Naive thymus-derived CD8-positive, alpha-beta T cell (primary cell): ENCODE data around the gene GSK3B. TPM values are rescaled to one million over a fixed set of nuclear protein-coding genes. Genes with fewer than 3 reads are reported as not detected.

Source experiments
- ATAC-seq, 2 donors: fragments of 150-1000 bp; cut with Tn5 transposase in 1 of 2; sonication (Bioruptor Pico), chemical (Tn5 transposase) in 1 of 2; 1 replicate in 1 of 2; 2 replicates in 1 of 2; pipeline ENCODE4 v1.10.0; 2021; ENCODE audit warnings: mild to moderate bottlenecking in 2 of 2, moderate library complexity in 2 of 2
- POLR2A ChIA-PET: fragments of 350-600 bp; sonication (Branson Sonifier 250); formaldehyde crosslinking; loops from one replicate; lab custom pipeline; 2021; ENCODE audit warnings: antibody characterized with exemption; lab: Charles Lee
- DNase-seq, 10 donors: peaks; one replicate each; pipeline versions ENCODE4 v3.0.0 to v3.0.0-alpha.2; 2020 to 2022
- H3K27ac Mint-ChIP-seq, 10 donors: one replicate each; pipeline ENCODE4 v1.8.0; 2020 to 2022; ENCODE audit warnings: mild to moderate bottlenecking in 10 of 10, mixed read lengths in 10 of 10, moderate library complexity in 4 of 10, inconsistent platforms in 1 of 10
- H3K27me3 Mint-ChIP-seq, 5 donors: one replicate each; pipeline ENCODE4 v1.8.0; 2021 to 2022; ENCODE audit warnings: mixed read lengths in 5 of 5
- H3K36me3 Mint-ChIP-seq, 3 donors: one replicate each; pipeline ENCODE4 v1.8.0; 2020 to 2022; ENCODE audit warnings: mixed read lengths in 3 of 3, mild to moderate bottlenecking in 2 of 3, inconsistent platforms in 1 of 3
- H3K4me1 Mint-ChIP-seq, 4 donors: one replicate each; pipeline ENCODE4 v1.8.0; 2021 to 2022; ENCODE audit warnings: mixed read lengths in 4 of 4
- H3K4me3 Mint-ChIP-seq, 10 donors: one replicate each; pipeline ENCODE4 v1.8.0; 2020 to 2022; ENCODE audit warnings: mild to moderate bottlenecking in 10 of 10, mixed read lengths in 10 of 10, moderate library complexity in 6 of 10, inconsistent platforms in 1 of 10
- H3K9me3 Mint-ChIP-seq, 9 donors: one replicate each; pipeline ENCODE4 v1.8.0; 2020 to 2022; ENCODE audit warnings: mixed read lengths in 9 of 9, mild to moderate bottlenecking in 3 of 9, inconsistent platforms in 1 of 9, moderate library complexity in 1 of 9
- polyA plus RNA-seq, 3 donors: library from polyadenylated mRNA; unstranded; fragments of 300-500 nt; fragmentation: Illumina TruSeq; gene quantifications; one replicate each; pipeline ENCODE4 v1.2.3, GENCODE V29; 2021
- total RNA-seq, 8 experiments: library from RNA in 2 of 8; stranded (reverse) in 2 of 8; gene quantifications; one replicate each; pipeline ENCODE4 v1.2.3 and lab custom pipeline; 2021 to 2026

Gene GSK3B
- total and polyA plus RNA-seq, 5 experiments from 2014 or later, result 12.7 to 38.5 (median 14.1) TPM

DNA sequence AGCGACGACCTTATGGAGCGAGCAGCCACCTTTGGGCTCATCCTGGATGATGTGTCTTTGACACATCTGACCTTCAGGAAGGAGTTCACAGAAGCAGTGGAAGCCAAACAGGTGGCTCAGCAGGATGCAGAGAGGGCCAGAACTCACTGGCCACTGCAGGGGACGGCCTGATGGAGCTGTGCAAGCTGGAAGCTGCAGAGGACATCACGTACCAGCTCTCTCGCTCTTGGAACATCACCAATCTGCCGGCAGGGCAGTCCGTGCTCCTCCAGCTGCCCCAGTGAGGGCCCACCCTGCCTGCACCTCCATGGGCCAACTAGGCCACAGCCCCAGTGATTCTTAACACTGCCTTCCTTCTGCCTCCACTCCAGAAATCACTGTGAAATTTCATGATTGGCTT lies 302.0 kb downstream of the GSK3B start:
- H3K4me3 Mint-ChIP-seq, result no peak overlapping the region
- peaks cover 0 to 11% (median 3%) of the 10 kb centered on the region in 5 donors for H3K27me3 Mint-ChIP-seq
- no peaks in the 10 kb centered on the region for H3K4me1 Mint-ChIP-seq
- no peak overlapping the region for H3K27ac Mint-ChIP-seq
- no peaks in the 10 kb centered on the region for H3K36me3 Mint-ChIP-seq
- DNase-seq, result no peak
- POLR2A ChIA-PET, result no interaction called here
- H3K9me3 Mint-ChIP-seq, result no peaks in the 10 kb centered on the region
- no peak for ATAC-seq

DNA sequence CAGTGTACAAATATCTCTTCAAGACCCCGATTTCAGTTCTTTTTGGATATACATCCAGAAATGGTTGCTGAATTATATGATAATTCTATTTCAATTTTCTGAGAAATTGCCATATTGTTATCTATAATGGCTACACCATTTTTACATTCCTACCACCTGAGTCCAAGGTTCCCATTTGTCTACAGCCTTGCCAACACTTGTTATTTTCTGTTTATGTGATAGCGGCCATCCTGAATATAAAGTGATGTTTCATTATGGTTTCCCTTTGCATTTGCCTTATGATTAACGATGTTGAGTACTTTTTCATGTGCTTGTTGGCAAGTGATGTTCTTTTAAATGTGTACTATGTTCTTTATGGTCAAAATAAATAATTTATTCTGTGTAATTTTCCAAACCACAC lies 303.9 kb downstream of the GSK3B start:
- H3K4me1 Mint-ChIP-seq, result no peaks in the 10 kb centered on the region
- no peaks in the 10 kb centered on the region for H3K36me3 Mint-ChIP-seq

GRCh38 chr3:119786409-119786808 lies 307.8 kb downstream of the GSK3B start:
- Mint-ChIP-seq H3K27ac (no peak overlapping the region), H3K27me3 (no peaks in the 10 kb centered on the region), H3K4me1 (peaks cover 0 to 1% (median 0%) of the 10 kb centered on the region in 4 donors), H3K4me3 (no peak overlapping the region), H3K9me3 (no peaks in the 10 kb centered on the region), H3K36me3 (no peaks in the 10 kb centered on the region)
- DNase-seq, result no peak
- POLR2A ChIA-PET, result no interaction called here
- ATAC-seq, result no peak

More for the DNA sequence above, 303.9 kb downstream of the GSK3B start:
- Mint-ChIP-seq H3K27me3 (peaks cover 0 to 1% (median 0%) of the 10 kb centered on the region in 5 donors), H3K9me3 (no peaks in the 10 kb centered on the region), H3K27ac (no peak overlapping the region), H3K4me3 (no peak overlapping the region)
- POLR2A ChIA-PET, result no interaction called here
- DNase-seq (no peak), ATAC-seq (no peak)

GRCh38 chr3:119783883-119784282 lies 310.4 kb downstream of the GSK3B start:
- no peaks in the 10 kb centered on the region for H3K27me3 Mint-ChIP-seq
- ATAC-seq (no peak), DNase-seq (no peak)
- no peak overlapping the region for H3K4me3 Mint-ChIP-seq
- no peak overlapping the region for H3K27ac Mint-ChIP-seq
- POLR2A ChIA-PET, result no interaction called here
- H3K9me3 Mint-ChIP-seq, result no peaks in the 10 kb centered on the region
- H3K4me1 Mint-ChIP-seq, result peaks cover 4 to 10% (median 7%) of the 10 kb centered on the region in 4 donors
- no peaks in the 10 kb centered on the region for H3K36me3 Mint-ChIP-seq

GRCh38 chr3:119783255-119783654 lies 311.0 kb downstream of the GSK3B start:
- Mint-ChIP-seq H3K27ac (no peak overlapping the region), H3K36me3 (no peaks in the 10 kb centered on the region), H3K4me1 (peaks cover 4 to 10% (median 7%) of the 10 kb centered on the region in 4 donors), H3K4me3 (no peak overlapping the region), H3K27me3 (no peaks in the 10 kb centered on the region), H3K9me3 (no peaks in the 10 kb centered on the region)
- POLR2A ChIA-PET, result no interaction called here
- DNase-seq (no peak), ATAC-seq (no peak)

- Mint-ChIP-seq H3K27me3 (no peaks in the 10 kb centered on the region), H3K27ac (peak overlapping the region in 1 of 10 donors; percentile 47), H3K4me1 (peaks cover 4 to 10% (median 7%) of the 10 kb centered on the region in 4 donors), H3K9me3 (no peaks in the 10 kb centered on the region), H3K36me3 (no peaks in the 10 kb centered on the region), H3K4me3 (no peak overlapping the region)
- ATAC-seq (no peak), DNase-seq (no peak)
- POLR2A ChIA-PET, result no interaction called here
Measured at GRCh38 chr3:119782460-119782859, 311.8 kb downstream of the GSK3B start.

DNA sequence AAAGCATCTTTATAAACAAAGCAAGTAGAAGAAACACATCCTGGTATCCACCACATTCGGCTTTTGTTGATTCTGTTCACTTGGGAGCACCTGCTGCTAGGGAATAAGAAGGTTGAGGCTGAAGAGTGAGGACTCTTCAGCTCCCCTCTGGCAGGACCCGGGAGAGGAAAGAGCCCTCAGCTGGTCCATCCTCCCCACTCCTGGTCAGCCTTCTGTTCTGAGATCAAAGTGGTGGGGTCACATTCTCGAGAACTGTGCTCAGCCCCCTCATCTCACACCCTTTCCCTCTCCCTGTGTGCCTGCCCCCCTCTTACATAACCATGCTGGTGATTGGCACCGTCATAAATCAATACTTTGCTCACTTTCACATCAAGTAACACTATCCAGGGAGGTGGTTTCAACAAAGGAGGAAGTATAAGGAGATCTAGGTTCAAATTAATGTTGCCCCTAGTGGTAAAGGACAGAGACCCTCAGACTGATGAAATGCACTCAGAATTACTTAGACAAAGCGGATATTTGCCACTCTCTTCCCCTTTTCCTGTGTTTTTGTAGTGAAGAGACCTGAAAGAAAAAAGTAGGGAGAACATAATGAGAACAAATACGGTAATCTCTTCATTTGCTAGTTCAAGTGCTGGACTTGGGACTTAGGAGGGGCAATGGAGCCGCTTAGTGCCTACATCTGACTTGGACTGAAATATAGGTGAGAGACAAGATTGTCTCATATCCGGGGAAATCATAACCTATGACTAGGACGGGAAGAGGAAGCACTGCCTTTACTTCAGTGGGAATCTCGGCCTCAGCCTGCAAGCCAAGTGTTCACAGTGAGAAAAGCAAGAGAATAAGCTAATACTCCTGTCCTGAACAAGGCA lies 312.7 kb downstream of the GSK3B start, which contains the start of gene NR1I2:
TSS of gene NR1I2 (plus strand) at position 772 of the 869 bp plus-strand sequence.
- Mint-ChIP-seq H3K27me3 (no peaks in the 10 kb centered on the region), H3K4me3 (no peak within 1 kb of the TSS), H3K36me3 (peaks cover 0 to 1% (median 0%) of the 10 kb centered on the region in 3 donors), H3K4me1 (peaks cover 4 to 10% (median 7%) of the 10 kb centered on the region in 4 donors), H3K27ac (peak within 1 kb of the TSS in 2 of 10 donors; percentile 16 to 47), H3K9me3 (peaks cover 0 to 3% (median under 1%) of the 10 kb centered on the region in 9 donors)
- DNase-seq (no peak), ATAC-seq (no peak)
- POLR2A ChIA-PET, result no interaction called here

GRCh38 chr3:119779731-119780383 lies 314.4 kb downstream of the GSK3B start:
- Mint-ChIP-seq H3K4me1 (peaks cover 4 to 10% (median 7%) of the 10 kb centered on the region in 4 donors), H3K4me3 (no peak overlapping the region), H3K9me3 (peaks cover 0 to 17% (median 10%) of the 10 kb centered on the region in 9 donors), H3K36me3 (peaks cover 0 to 10% (median 0%) of the 10 kb centered on the region in 3 donors), H3K27ac (peak overlapping the region in 4 of 10 donors; percentile 15 to 77 (median 53)), H3K27me3 (no peaks in the 10 kb centered on the region)
- POLR2A ChIA-PET, result no interaction called here
- ATAC-seq (no peak), DNase-seq (no peak)

DNA sequence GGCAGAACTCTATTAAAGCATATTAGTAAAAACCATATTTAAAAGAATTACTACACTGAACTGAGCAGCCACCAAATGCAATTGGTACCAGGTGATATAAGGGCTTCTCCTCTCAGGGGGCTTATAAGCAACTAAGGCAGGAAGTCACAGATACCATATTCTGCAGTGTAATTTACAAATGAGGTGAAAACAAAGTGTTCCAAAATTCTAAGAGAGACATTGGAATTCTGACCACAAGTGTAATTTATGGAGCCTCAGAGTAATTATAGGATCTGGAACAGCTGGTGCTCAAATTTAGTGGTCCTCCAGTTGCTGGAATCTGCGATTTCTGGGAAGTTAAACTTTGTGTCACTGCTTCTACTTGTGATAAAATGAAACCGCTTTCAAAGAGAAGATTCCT lies 315.4 kb downstream of the GSK3B start:
- POLR2A ChIA-PET, result no interaction called here

DNA sequence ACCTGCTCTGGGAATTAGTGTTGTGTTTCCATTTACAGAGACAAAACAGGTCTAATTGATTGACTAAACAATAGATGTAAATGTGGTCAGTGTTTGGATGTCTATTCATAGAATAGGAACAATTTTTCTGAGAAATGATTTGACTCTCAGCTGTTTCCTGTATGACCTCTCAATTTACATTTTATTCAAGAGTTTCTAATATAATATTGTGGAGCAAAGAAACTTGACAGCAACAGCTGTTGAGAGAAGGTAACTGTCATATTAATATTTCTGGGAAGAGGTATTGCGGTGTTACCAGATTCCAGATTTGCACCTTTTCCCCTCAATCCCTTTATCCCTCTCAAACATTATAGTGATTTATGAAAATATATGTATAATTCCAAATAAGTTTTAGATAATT lies 316.1 kb downstream of the GSK3B start:
- Mint-ChIP-seq H3K4me3 (no peak overlapping the region), H3K4me1 (peaks cover 4 to 10% (median 7%) of the 10 kb centered on the region in 4 donors), H3K36me3 (peaks cover 0 to 10% (median 0%) of the 10 kb centered on the region in 3 donors), H3K9me3 (peaks cover 0 to 24% (median 10%) of the 10 kb centered on the region in 9 donors), H3K27ac (no peak overlapping the region), H3K27me3 (no peaks in the 10 kb centered on the region)
- POLR2A ChIA-PET, result no interaction called here
- ATAC-seq, result no peak
- DNase-seq, result no peak

More for the DNA sequence above, 315.4 kb downstream of the GSK3B start:
- H3K9me3 Mint-ChIP-seq, result peaks cover 0 to 24% (median 10%) of the 10 kb centered on the region in 9 donors
- H3K27me3 Mint-ChIP-seq, result no peaks in the 10 kb centered on the region
- DNase-seq (no peak), ATAC-seq (no peak)
- peaks cover 0 to 10% (median 0%) of the 10 kb centered on the region in 3 donors for H3K36me3 Mint-ChIP-seq
- H3K4me1 Mint-ChIP-seq, result peaks cover 4 to 10% (median 7%) of the 10 kb centered on the region in 4 donors
- H3K4me3 Mint-ChIP-seq, result no peak overlapping the region
- no peak overlapping the region for H3K27ac Mint-ChIP-seq

DNA sequence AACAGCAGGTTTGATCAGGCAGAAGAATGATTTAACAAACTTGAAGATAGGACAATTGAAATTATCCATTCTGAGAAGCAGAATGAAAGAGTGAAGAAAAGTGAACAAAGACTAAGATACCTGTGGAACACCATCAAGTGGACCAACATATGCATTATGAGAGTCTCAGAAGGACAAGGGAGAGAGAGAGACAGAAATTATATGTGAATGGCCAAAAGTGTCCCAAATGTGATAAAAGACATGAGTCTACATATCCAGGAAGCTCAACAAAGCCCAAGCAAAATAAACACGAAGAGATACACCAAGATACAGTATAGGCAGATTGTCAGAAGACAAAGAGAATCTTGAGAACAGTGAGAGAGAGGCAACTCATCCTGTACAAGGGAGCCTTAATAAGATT lies 317.9 kb downstream of the GSK3B start:
- Mint-ChIP-seq H3K27me3 (no peaks in the 10 kb centered on the region), H3K36me3 (peaks cover 0 to 10% (median 0%) of the 10 kb centered on the region in 3 donors), H3K27ac (no peak overlapping the region), H3K4me1 (peaks cover 3 to 10% (median 7%) of the 10 kb centered on the region in 4 donors), H3K9me3 (peaks cover 0 to 24% (median 10%) of the 10 kb centered on the region in 9 donors), H3K4me3 (no peak overlapping the region)
- DNase-seq (no peak), ATAC-seq (no peak)
- POLR2A ChIA-PET, result no interaction called here

GRCh38 chr3:119774444-119774843 lies 319.8 kb downstream of the GSK3B start:
- no peak for ATAC-seq
- POLR2A ChIA-PET, result no interaction called here
- no peaks in the 10 kb centered on the region for H3K27me3 Mint-ChIP-seq
- H3K36me3 Mint-ChIP-seq, result peaks cover 0 to 10% (median 0%) of the 10 kb centered on the region in 3 donors
- H3K27ac Mint-ChIP-seq, result no peak overlapping the region
- H3K4me3 Mint-ChIP-seq, result no peak overlapping the region
- H3K4me1 Mint-ChIP-seq, result no peaks in the 10 kb centered on the region
- peaks cover 0 to 24% (median 10%) of the 10 kb centered on the region in 9 donors for H3K9me3 Mint-ChIP-seq
- no peak for DNase-seq
